SIG-M5 treated with dmso at 0.1 percent for 504 hours (cell line): ENCODE data around the gene HTR3B.
"Not testable (repeated sequence)": the region's sequence is repeated elsewhere in the genome, so short reads cannot be mapped to it uniquely, and the experiment has no call there.

Experiments used
- DNase-seq: peaks from one replicate; lab custom pipeline; 2025; ENCODE audit not compliant: unreplicated experiment; lab: John Stamatoyannopoulos, UW

The HTR3B gene

GRCh38 chr11:113881856-113882255, 22.7 kb upstream of the HTR3B start:
- DNase-seq: no peak

GRCh38 chr11:113884361-113884836, 20.2 kb upstream of the HTR3B start:
- no peak for DNase-seq

DNA sequence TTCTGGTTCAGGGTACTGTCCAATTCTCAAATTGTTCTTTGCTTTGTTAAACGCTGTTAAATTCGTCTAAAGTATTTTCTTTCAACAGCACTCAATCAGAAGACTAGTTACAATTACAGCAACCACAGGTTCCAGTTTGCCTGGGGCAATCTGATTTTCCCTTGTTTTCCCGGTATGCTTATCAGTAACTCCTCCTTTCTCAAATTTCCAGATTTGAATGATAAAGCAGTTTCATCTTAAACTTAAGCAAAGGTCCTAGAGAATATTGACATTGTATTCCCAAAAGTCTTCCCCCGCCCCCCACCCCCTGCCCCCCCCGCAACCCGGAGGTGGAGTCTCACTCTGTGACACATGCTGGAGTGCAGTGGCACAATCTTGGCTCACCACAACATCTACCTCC, 18.7 kb upstream of the HTR3B start:
- no peak for DNase-seq

DNA sequence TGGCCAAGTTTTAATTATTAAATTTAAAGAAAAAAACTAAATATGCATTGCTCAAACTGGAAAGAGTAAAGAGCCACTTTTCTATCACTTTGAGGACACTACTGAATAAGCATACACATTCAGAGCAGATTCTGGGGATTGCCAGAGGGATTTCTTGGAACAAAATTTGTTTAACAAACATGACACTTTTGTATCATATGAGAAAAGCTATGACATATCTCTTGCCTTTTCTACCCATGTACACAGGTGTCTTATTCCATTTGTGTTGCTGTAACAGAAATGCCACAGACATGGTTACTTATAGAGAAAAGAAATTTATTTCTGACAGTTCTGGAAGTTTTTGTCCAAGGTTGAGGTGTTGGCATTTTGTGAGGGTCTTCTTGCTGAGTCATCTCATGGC, 15.7 kb upstream of the HTR3B start:
- DNase-seq: no peak

DNA sequence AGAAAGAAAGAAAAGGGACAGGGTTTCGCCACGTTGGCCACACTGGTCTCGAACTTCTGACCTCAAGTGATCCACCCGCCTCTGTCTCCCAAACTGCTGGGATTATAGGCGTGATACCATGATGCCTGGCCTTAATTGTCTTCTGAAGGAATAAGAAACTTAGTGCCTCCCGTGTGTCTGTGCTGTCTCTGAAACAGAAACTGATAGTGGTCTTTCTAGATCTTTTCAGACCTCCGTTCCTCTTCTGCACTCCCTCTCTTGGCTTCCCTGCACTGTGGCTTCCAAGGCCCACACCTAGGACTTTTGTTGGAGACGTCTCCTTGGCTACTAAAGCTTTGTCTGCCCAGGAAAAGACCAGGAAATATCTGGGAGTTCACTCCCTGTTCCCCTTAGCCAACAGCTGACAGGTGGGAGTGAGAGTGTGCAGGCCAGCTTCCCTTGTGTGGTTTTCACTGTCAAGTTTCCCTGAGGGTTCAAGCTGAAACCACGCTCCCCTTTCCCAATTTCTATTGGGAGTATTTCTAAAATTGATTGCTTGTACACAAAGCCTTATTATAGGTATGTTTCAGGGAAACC, 10.1 kb upstream of the HTR3B start:
- no peak for DNase-seq

DNA sequence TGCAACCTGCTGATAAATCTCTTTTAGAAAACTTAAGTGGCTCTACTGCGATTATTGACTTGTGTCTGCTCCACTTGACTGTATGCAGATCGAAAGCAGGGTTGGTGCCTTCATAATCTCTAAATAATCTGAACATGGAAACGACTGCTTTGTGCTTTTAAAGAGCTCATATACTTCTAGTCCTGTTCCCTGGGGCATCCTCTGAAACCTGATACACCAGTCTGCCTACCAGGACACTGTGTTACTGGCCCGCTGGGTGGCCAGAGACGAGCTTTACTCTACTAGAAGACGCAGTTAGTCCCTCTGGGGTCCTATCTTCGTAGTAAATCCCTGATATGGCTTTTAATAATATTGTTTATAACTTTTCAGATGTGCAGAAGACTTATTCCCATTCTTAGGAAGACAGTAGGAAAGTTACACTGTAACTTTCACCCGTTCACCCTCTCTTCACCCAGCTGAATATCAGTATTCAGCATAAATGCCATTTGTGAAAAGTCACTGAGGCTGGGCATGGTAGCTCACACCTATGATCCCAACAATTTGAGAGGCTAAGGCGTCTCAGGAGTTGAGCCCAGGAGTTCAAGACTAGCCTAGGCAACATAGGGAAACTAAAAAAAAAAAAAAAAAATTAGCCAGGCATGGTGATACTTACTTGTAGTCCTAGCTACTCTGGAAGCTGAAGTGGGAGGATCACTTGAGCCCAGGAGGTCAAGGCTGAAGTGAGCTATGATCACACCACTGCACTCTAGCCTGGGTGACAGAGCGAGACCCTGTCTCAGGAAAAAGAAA, 9.0 kb upstream of the HTR3B start:
- no peak for DNase-seq

DNA sequence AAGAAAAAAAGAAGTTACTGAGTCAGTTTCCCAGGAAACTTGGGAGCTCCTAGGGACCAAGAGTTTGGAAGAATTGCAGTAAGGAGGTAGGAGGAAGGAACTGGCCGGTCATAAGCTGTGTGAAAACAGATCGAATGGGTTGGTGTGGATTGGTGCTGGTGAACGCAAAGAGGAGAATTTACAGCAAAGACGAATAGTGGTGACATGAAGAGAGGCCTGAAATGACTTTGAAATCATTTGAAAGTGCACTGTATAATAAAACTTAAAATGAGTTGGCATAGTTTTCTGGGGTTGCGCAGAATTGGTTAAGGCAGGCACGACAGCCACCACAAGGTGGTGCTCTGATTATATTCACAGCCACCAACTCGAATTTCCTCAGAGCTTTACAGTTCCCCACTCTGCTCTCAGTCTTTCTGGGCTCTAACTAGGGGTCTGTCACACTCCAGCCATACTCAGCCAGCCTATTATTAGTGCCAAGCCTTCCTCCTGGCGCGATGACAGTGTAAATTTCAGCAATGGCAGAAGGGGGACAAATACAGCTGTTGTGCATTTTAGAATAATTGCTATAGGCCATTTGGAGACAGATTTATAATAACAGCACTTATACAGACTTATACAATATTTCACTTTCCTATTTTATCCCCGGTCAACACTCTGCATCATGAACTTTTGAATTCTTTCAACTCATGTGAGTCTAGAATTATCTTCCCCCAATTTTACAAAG, 8.3 kb upstream of the HTR3B start:
- peak; percentile 40 for DNase-seq

DNA sequence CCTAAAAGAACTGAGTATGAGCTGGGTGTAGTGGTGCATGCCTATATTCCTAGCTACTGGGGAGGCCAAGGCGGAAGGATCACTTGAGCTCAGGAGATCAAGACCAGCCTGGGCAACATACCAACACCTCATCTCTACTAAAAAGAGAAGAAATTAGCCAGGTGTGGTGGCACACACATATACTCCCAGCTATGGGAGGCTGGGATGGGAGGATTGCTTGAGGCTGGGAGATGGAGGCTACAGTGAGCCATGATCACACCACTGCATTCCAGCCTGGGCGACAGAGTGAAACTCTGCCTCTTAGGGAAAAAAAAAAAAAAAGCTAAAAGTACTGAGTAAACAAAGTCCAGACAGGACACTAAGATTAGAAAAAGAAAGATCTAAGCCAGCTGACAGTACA, 3.5 kb upstream of the HTR3B start:
- no peak for DNase-seq

GRCh38 chr11:113906038-113906437, 1.4 kb downstream of the HTR3B start:
- DNase-seq: peak; percentile 20

- no peak for DNase-seq
Measured at GRCh38 chr11:113906516-113906915, 1.9 kb downstream of the HTR3B start.

DNA sequence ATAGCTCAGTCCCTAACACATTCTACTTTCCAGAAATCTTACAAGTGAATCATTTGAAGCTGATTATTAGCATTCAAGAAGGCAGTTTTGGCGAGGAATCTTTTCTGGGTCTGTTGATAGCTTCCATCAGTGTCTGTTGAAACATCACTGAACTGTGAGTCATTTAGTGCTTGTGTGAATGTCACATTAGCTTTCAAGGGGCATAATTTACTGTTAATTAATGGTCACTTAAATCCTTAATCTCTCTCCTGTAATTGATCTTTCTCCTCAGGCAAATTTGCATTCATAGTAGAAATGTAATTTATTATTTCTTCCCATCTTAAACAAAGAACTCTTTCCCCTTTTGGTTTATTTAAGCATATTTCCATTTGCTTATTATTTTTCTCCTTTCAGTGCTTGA, 2.6 kb downstream of the HTR3B start:
- no peak for DNase-seq

DNA sequence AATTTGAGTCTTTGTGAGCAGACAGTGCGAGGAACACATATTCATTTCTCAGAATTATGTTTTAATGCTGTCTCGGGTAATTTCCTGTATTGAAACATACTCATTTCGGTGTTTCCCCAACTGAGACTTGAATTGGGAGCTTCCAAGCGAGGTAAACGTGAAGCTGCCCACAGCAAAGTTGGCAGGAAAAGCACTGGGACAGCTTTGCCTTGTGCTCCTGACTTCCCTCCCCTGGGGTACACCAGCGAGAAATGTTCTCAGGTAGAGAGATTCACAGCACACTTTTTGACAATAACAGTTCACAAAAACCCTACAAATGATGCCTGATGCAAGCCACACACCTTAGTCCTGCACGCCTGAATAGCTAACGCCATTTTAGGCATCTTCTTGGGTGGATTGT, 3.1 kb downstream of the HTR3B start:
- no peak for DNase-seq

- no peak for DNase-seq
Measured at GRCh38 chr11:113908098-113908497, 3.5 kb downstream of the HTR3B start.

- not testable (repeated sequence) for DNase-seq
Measured at GRCh38 chr11:113911491-113911890, 6.9 kb downstream of the HTR3B start.

- DNase-seq: no peak
Measured at GRCh38 chr11:113923572-113923971, 19.0 kb downstream of the HTR3B start.

GRCh38 chr11:113926273-113927197, 21.9 kb downstream of the HTR3B start:
- DNase-seq: no peak

GRCh38 chr11:113928311-113928710, 23.7 kb downstream of the HTR3B start:
- peak; percentile 42 for DNase-seq

GRCh38 chr11:113932788-113933187, 28.2 kb downstream of the HTR3B start:
- no peak for DNase-seq

DNA sequence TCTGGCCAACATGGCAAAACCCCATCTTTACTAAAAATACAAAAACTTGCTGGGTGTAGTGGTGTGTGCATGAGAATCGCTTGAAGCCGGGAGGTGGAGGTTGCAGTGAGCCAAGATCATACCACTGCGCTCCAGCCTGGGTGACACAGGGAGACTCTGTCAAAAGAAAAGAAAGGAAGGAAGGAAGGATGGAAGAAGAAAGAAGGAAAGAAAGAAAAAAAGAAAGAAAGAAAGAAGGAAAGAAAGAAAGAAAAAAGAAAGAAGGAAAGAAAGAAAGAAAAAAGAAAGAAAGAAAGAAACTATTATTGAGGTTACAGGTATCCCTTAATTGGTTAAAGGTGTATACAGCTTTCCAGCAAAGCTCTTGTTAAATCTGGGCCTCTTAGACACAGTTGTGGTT, 29.6 kb downstream of the HTR3B start:
- not testable (repeated sequence) for DNase-seq

- DNase-seq: no peak
Measured at GRCh38 chr11:113934761-113935160, 30.2 kb downstream of the HTR3B start.

- no peak for DNase-seq
Measured at GRCh38 chr11:113935858-113936257, 31.3 kb downstream of the HTR3B start.
